DOHH2 (cell line): ENCODE data around the gene FAM240B.

ENCODE experiments used
- H3F3A ChIP-seq: fragments of 200-600 bp; sonication (generic), shearing (Covaris generic); 2 replicates; pipeline ENCODE4 v1.6.0; 2016; ENCODE audit warnings: antibody characterized with exemption, mild to moderate bottlenecking; ENCODE audit not compliant: control insufficient read depth, insufficient read depth
- H3K27ac ChIP-seq: fragments of 200-600 bp; sonication (generic); 2 replicates; pipeline ENCODE4 v1.5.1; 2014; ENCODE audit warnings: low read depth, mild to moderate bottlenecking, low read length, moderate library complexity
- H3K27me3 ChIP-seq: fragments of 200-600 bp; sonication (generic); 2 replicates; pipeline ENCODE4 v1.6.1; 2014; ENCODE audit warnings: mild to moderate bottlenecking, low read length, mixed read lengths; ENCODE audit not compliant: control insufficient read depth
- H3K36me3 ChIP-seq: fragments of 200-600 bp; sonication (generic); 2 replicates; pipeline ENCODE4 v1.6.1; 2014; ENCODE audit warnings: mild to moderate bottlenecking, low read length, moderate library complexity, mixed read lengths; ENCODE audit not compliant: control insufficient read depth
- H3K4me1 ChIP-seq: fragments of 200-600 bp; sonication (generic); 2 replicates; pipeline ENCODE4 v1.6.1; 2014; ENCODE audit warnings: mild to moderate bottlenecking, low read length, mixed read lengths; ENCODE audit not compliant: control insufficient read depth
- H3K4me2 ChIP-seq: fragments of 200-600 bp; sonication (generic); 2 replicates; pipeline ENCODE4 v1.6.0; 2014; ENCODE audit warnings: mild to moderate bottlenecking, low read length, moderate library complexity
- H3K4me3 ChIP-seq: fragments of 200-600 bp; sonication (generic); 2 replicates; pipeline ENCODE4 v1.5.1; 2014; ENCODE audit warnings: mild to moderate bottlenecking, low read length, mixed read lengths
- H3K79me2 ChIP-seq: fragments of 200-600 bp; sonication (generic); 2 replicates; pipeline ENCODE4 v1.6.1; 2014; ENCODE audit warnings: mild to moderate bottlenecking, low read length, mixed read lengths; ENCODE audit not compliant: control insufficient read depth
- H3K9me2 ChIP-seq: fragments of 200-600 bp; sonication (generic); replicated peaks from 2 replicates; pipeline ENCODE4 v1.6.1; 2014; ENCODE audit warnings: mild to moderate bottlenecking, low read length, mixed read lengths; ENCODE audit not compliant: control insufficient read depth
- H3K9me3 ChIP-seq: fragments of 200-600 bp; sonication (generic); 2 replicates; pipeline ENCODE4 v1.6.1; 2014; ENCODE audit warnings: antibody characterized with exemption, low read length, mixed read lengths; ENCODE audit not compliant: control insufficient read depth, insufficient read depth
- H4K20me1 ChIP-seq: fragments of 200-600 bp; sonication (generic); 2 replicates; pipeline ENCODE4 v1.6.0; 2014; ENCODE audit warnings: low read depth, mild to moderate bottlenecking, antibody characterized with exemption, low read length, moderate library complexity; ENCODE audit not compliant: control insufficient read depth, insufficient read depth
- EZH2phosphoT487 ChIP-seq: fragments of 200-600 bp; sonication (generic); IDR thresholded peaks from 2 replicates; pipeline ENCODE4 v1.6.1; 2017; ENCODE audit warnings: borderline replicate concordance, mild to moderate bottlenecking, antibody characterized with exemption, low read length, moderate library complexity, mixed read lengths
- TF ChIP-seq, protein P1 (sequence below): fragments of 200-600 bp; sonication (generic); IDR thresholded peaks from one replicate; pipeline ENCODE4 v1.5.1; 2014; ENCODE audit warnings: antibody characterized with exemption, mild to moderate bottlenecking, low read depth, low read length; ENCODE audit not compliant: poor library complexity, severe bottlenecking

The FAM240B gene

GRCh38 chr9:38677660-38678303 lies 42.2 kb downstream of the FAM240B start:
- Histone ChIP-seq H3K79me2 (no peaks in the 10 kb centered on the region), H3K27ac (no peak overlapping the region), H4K20me1 (no peaks in the 10 kb centered on the region), H3K4me2 (no peak overlapping the region), H3K9me3 (no peaks in the 10 kb centered on the region), H3F3A (no peaks in the 10 kb centered on the region), H3K9me2 (no peaks in the 10 kb centered on the region), H3K4me3 (no peak overlapping the region), H3K27me3 (no peaks in the 10 kb centered on the region), H3K36me3 (no peaks in the 10 kb centered on the region), H3K4me1 (no peaks in the 10 kb centered on the region)
- TF ChIP-seq, protein P1, sequence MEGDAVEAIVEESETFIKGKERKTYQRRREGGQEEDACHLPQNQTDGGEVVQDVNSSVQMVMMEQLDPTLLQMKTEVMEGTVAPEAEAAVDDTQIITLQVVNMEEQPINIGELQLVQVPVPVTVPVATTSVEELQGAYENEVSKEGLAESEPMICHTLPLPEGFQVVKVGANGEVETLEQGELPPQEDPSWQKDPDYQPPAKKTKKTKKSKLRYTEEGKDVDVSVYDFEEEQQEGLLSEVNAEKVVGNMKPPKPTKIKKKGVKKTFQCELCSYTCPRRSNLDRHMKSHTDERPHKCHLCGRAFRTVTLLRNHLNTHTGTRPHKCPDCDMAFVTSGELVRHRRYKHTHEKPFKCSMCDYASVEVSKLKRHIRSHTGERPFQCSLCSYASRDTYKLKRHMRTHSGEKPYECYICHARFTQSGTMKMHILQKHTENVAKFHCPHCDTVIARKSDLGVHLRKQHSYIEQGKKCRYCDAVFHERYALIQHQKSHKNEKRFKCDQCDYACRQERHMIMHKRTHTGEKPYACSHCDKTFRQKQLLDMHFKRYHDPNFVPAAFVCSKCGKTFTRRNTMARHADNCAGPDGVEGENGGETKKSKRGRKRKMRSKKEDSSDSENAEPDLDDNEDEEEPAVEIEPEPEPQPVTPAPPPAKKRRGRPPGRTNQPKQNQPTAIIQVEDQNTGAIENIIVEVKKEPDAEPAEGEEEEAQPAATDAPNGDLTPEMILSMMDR = no peak
- TF ChIP-seq EZH2phosphoT487 = no peak

- TF ChIP-seq, protein P1 = no peak
- TF ChIP-seq EZH2phosphoT487 = no peak
- Histone ChIP-seq H4K20me1 (no peaks in the 10 kb centered on the region), H3K4me3 (no peak overlapping the region), H3K9me3 (no peaks in the 10 kb centered on the region), H3K27ac (no peak overlapping the region), H3K27me3 (no peaks in the 10 kb centered on the region), H3F3A (no peaks in the 10 kb centered on the region), H3K4me2 (no peak overlapping the region), H3K79me2 (no peaks in the 10 kb centered on the region), H3K4me1 (no peaks in the 10 kb centered on the region), H3K36me3 (no peaks in the 10 kb centered on the region), H3K9me2 (no peaks in the 10 kb centered on the region)
Measured at GRCh38 chr9:38675831-38676230, 44.1 kb downstream of the FAM240B start.

DNA sequence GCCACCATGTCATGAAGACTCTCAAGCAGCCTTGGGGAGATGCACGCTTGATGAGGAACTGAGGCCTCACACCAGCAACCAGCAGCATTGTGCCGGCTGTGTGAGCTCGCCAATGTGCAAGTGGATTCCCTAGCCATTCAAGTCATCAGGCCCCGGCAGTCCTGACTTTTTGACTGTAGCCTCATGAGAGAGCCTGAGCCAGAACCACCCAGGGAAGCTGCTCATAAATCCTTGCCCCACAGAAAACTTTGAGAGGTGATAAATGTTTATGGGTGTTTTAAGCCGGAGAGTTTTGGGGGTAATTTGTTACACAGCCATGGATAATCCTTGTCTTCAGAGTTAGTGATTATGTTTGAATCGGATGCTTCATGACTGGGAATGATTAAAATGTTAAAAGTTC lies 44.7 kb downstream of the FAM240B start:
- Histone ChIP-seq H3K27ac (no peak overlapping the region), H3K79me2 (no peaks in the 10 kb centered on the region), H3K9me2 (no peaks in the 10 kb centered on the region), H3F3A (no peaks in the 10 kb centered on the region), H3K27me3 (no peaks in the 10 kb centered on the region), H3K4me1 (no peaks in the 10 kb centered on the region), H3K36me3 (no peaks in the 10 kb centered on the region), H3K4me3 (no peak overlapping the region), H3K4me2 (no peak overlapping the region), H3K9me3 (no peaks in the 10 kb centered on the region), H4K20me1 (no peaks in the 10 kb centered on the region)
- TF ChIP-seq, protein P1 = no peak
- TF ChIP-seq EZH2phosphoT487 = no peak
